Suprapubic skin (tissue), 4 donors: ENCODE measurements around the gene PTAFR. TPM values are rescaled to one million over a fixed set of nuclear protein-coding genes. Genes with fewer than 3 reads are reported as not detected.

ENCODE experiments used
- DNase-seq, 2 donors: peaks; one replicate each; pipeline ENCODE4 v3.0.0-alpha.2; 2019; ENCODE audit warnings: low spot score in 2 of 2
- H3K27ac ChIP-seq: fragments of 200-600 bp; sonication (generic); one replicate; pipeline ENCODE4 v1.5.1; 2019
- H3K27me3 ChIP-seq: fragments of 200-600 bp; sonication (generic); one replicate; pipeline ENCODE4 v1.5.1; 2019
- H3K36me3 ChIP-seq: fragments of 200-600 bp; sonication (generic); one replicate; pipeline ENCODE4 v1.5.1; 2019
- H3K4me1 ChIP-seq: fragments of 200-600 bp; sonication (generic); one replicate; pipeline ENCODE4 v1.5.1; 2019
- H3K4me3 ChIP-seq: fragments of 200-600 bp; sonication (generic); one replicate; pipeline ENCODE4 v1.5.1; 2019; ENCODE audit warnings: mild to moderate bottlenecking
- H3K9me3 ChIP-seq: fragments of 200-600 bp; sonication (generic); one replicate; pipeline ENCODE4 v1.5.1; 2019
- EP300 ChIP-seq: sonication (generic); formaldehyde crosslinking; IDR thresholded peaks from one replicate; pipeline ENCODE4 v1.6.1; 2017; ENCODE audit warnings: antibody characterized with exemption
- POLR2A ChIP-seq, 2 donors: fragments of 450-650 bp; IDR thresholded peaks; one replicate each; pipeline ENCODE4 v1.6.1; 2017; ENCODE audit warnings: antibody characterized with exemption in 2 of 2, mild to moderate bottlenecking in 2 of 2, moderate library complexity in 2 of 2
- POLR2AphosphoS5 ChIP-seq, 3 donors: sonication (generic); formaldehyde crosslinking; IDR thresholded peaks; one replicate each; pipeline ENCODE4 v1.6.1; 2017; ENCODE audit warnings: antibody characterized with exemption in 3 of 3
- WGBS: methylation state at CpG from one replicate; pipeline ENCODE4 v1.1.5; 2018; 5-methylcytosine and 5-hydroxymethylcytosine counted together
- total RNA-seq, 4 donors: library from RNA; depleted of rRNA; stranded (reverse); fragments of >200 nt; gene quantifications; one replicate each; pipeline ENCODE4 v1.1.0, GENCODE V29; 2016
- TF ChIP-seq, protein P1 (sequence below), 2 donors: fragments of 200-600 bp in 1 of 2; fragments of 450-650 bp in 1 of 2; sonication (generic) in 1 of 2; IDR thresholded peaks; one replicate each; pipeline ENCODE4 v1.5.1; 2016 to 2019; ENCODE audit warnings: antibody characterized with exemption in 2 of 2, mild to moderate bottlenecking in 1 of 2, moderate library complexity in 1 of 2

Gene PTAFR
- total RNA-seq, 4 donors from 2014 or later: 3.3 to 6.8 (median 5.5) TPM

DNA sequence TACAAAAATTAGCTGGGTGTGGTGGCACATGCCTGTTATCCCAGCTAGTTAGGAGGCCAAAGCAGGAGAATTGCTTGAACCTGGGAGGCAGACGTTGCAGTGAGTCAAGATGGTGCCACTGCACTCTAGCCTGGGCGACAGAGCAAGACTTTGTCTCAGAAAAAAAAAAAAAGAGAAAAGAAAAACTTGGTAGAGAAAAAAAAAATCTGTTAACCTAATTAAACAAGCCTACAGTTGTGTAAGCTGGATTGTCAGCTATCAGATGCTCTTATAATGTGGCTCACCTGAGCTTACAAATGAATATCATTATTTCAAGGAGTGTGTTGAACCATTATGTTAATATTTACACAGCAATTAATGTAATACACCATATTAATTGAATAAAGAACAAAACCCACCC, 61.6 kb downstream of the PTAFR start:
- no peaks in the 10 kb centered on the region for H3K9me3 ChIP-seq
- WGBS: 82% methylated on average over 2 of the region's 2 CpGs
- no peak for DNase-seq
- no peaks in the 10 kb centered on the region for H3K27me3 ChIP-seq
- no peaks in the 10 kb centered on the region for H3K36me3 ChIP-seq
- no peak overlapping the region for H3K4me3 ChIP-seq
- no peak overlapping the region for H3K27ac ChIP-seq
- TF ChIP-seq, protein P1, sequence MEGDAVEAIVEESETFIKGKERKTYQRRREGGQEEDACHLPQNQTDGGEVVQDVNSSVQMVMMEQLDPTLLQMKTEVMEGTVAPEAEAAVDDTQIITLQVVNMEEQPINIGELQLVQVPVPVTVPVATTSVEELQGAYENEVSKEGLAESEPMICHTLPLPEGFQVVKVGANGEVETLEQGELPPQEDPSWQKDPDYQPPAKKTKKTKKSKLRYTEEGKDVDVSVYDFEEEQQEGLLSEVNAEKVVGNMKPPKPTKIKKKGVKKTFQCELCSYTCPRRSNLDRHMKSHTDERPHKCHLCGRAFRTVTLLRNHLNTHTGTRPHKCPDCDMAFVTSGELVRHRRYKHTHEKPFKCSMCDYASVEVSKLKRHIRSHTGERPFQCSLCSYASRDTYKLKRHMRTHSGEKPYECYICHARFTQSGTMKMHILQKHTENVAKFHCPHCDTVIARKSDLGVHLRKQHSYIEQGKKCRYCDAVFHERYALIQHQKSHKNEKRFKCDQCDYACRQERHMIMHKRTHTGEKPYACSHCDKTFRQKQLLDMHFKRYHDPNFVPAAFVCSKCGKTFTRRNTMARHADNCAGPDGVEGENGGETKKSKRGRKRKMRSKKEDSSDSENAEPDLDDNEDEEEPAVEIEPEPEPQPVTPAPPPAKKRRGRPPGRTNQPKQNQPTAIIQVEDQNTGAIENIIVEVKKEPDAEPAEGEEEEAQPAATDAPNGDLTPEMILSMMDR (IDR thresholded peaks at IDR 0.05): no peak
- TF ChIP-seq POLR2AphosphoS5 (IDR thresholded peaks at IDR 0.05) (no peak), EP300 (no peak), POLR2A (IDR thresholded peaks at IDR 0.05) (no peak)
- H3K4me1 ChIP-seq: no peaks in the 10 kb centered on the region

DNA sequence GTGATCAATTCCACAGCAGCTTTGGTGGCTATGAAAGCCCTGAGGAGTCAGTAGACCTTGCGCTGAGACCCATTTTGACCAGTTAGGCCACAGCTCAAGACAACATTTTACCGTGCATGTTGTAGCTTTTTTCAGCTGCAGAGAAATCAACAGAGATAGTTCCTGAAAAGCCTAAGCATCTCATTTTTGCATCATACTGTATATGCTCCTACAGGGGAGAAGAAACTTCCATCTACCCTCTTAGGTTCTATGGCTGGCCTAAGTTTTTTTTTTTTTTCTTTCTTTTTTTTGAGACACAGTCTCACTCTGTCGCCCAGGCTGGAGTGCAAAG, 63.3 kb downstream of the PTAFR start:
- H3K4me1 ChIP-seq: no peaks in the 10 kb centered on the region
- TF ChIP-seq EP300: no peak
- TF ChIP-seq, protein P1 (IDR thresholded peaks at IDR 0.05): no peak
- no peak for TF ChIP-seq POLR2A (IDR thresholded peaks at IDR 0.05)
- TF ChIP-seq POLR2AphosphoS5 (IDR thresholded peaks at IDR 0.05): no peak
- no peak for DNase-seq
- H3K36me3 ChIP-seq: no peaks in the 10 kb centered on the region
- H3K9me3 ChIP-seq: no peaks in the 10 kb centered on the region
- H3K27me3 ChIP-seq: no peaks in the 10 kb centered on the region
- H3K27ac ChIP-seq: no peak overlapping the region
- H3K4me3 ChIP-seq: no peak overlapping the region
- 71% methylated on average over 3 of the region's 3 CpGs for WGBS

DNA sequence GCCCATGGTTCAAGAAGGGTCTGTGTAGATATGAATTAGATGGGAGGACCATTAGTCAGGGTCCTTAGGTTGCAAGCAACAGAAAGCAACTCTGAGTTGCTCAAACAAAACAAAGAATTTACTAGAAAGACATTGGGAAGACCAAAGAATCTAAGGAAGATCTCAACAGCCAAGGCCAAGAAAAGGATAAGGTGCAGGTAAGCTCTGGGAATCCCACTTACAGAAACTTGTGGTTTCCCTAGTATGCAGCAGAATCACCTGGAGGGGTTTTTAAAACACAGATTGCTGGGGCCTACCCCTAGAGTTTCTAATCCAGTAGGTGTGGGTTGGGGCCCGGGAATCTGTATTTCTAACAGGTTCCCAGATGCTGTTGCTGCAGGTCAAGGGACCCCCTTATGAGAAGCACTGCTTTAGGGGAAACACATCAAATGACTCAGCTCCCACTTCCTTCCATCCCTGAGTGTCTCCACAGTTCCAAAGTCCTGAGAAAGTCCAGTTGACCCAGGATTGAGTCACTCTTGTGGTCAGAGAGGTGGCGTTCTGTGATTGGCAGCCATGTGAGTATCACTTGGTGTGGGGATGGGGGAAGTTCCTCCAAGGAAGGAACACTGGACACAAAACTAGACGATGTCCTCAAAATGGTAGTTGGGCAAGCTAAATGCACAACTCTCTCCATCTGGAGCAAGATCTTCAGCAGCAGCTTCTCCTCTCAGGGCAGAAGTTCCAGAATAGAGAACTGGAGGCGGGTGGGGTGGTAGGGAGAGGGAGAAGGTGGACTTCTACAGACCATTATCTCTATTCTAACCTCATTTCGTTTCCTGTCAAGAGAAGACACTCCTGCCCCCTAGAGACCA, 63.9 kb downstream of the PTAFR start:
- Histone ChIP-seq H3K9me3 (no peaks in the 10 kb centered on the region), H3K4me3 (no peak overlapping the region), H3K27me3 (no peaks in the 10 kb centered on the region), H3K27ac (no peak overlapping the region), H3K36me3 (no peaks in the 10 kb centered on the region), H3K4me1 (no peaks in the 10 kb centered on the region)
- TF ChIP-seq EP300 (no peak), POLR2AphosphoS5 (IDR thresholded peaks at IDR 0.05) (no peak), POLR2A (IDR thresholded peaks at IDR 0.05) (no peak)
- TF ChIP-seq, protein P1 (IDR thresholded peaks at IDR 0.05): no peak
- DNase-seq: no peak
- WGBS: 79% methylated on average over 5 of the region's 5 CpGs

GRCh38 chr1:28111157-28111556, 65.3 kb downstream of the PTAFR start:
- H3K27ac ChIP-seq: no peak overlapping the region
- no peak for DNase-seq
- 88% methylated on average over 2 of the region's 2 CpGs for WGBS
- no peaks in the 10 kb centered on the region for H3K9me3 ChIP-seq
- no peak overlapping the region for H3K4me3 ChIP-seq
- no peaks in the 10 kb centered on the region for H3K4me1 ChIP-seq
- no peaks in the 10 kb centered on the region for H3K36me3 ChIP-seq
- H3K27me3 ChIP-seq: no peaks in the 10 kb centered on the region
- TF ChIP-seq POLR2AphosphoS5 (IDR thresholded peaks at IDR 0.05) (no peak), POLR2A (IDR thresholded peaks at IDR 0.05) (no peak), EP300 (no peak)
- TF ChIP-seq, protein P1 (IDR thresholded peaks at IDR 0.05): no peak

DNA sequence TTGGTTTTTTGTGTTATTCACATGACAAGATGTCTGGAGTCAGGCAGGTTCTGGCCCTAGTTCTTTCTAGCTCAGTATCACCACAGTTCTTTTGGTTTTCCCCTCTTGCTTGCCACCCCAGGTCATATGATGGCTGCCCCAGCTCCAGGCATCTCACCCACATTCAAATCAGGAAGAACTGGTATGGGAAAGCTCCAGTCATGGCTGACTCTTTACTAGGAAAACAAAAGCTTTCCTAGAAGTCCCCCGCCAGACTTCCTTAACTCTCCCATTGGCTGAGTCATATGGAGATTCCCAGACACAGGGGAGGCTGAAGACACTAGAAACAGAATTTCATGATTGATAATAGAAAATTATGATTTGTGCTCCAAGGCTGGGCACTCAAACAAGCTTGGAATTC, 65.9 kb downstream of the PTAFR start:
- 69% methylated on average over 1 of the region's 1 CpG for WGBS
- no peaks in the 10 kb centered on the region for H3K9me3 ChIP-seq
- DNase-seq: no peak
- H3K4me3 ChIP-seq: no peak overlapping the region
- no peaks in the 10 kb centered on the region for H3K27me3 ChIP-seq
- H3K36me3 ChIP-seq: no peaks in the 10 kb centered on the region
- TF ChIP-seq POLR2A (IDR thresholded peaks at IDR 0.05): no peak
- TF ChIP-seq EP300: no peak
- TF ChIP-seq, protein P1 (IDR thresholded peaks at IDR 0.05): no peak
- no peak for TF ChIP-seq POLR2AphosphoS5 (IDR thresholded peaks at IDR 0.05)
- H3K27ac ChIP-seq: no peak overlapping the region
- no peaks in the 10 kb centered on the region for H3K4me1 ChIP-seq
